Hepatic stellate cell (primary cell): Measurements from ENCODE around the gene STT3B.
"Not testable (repeated sequence)": the region's sequence is repeated elsewhere in the genome, so short reads cannot be mapped to it uniquely, and the experiment has no call there.

Experiments
- DNase-seq: peaks from one replicate; pipeline ENCODE4 v3.0.0; 2011; ENCODE audit warnings: low spot score

The STT3B gene

GRCh38 chr3:31532587-31533168, at the start of gene STT3B:
STT3B (plus strand) TSS chr3:31532925; CDS start chr3:31532999, 74 bp downstream.
- peak; percentile 73 for DNase-seq

- DNase-seq: no peak
Observed at GRCh38 chr3:31483776-31484175, 48.9 kb upstream of the STT3B start.

- DNase-seq: no peak
Observed at GRCh38 chr3:31485196-31485595, 47.5 kb upstream of the STT3B start.

GRCh38 chr3:31486865-31487533, 45.7 kb upstream of the STT3B start:
- no peak for DNase-seq

- no peak for DNase-seq
Observed at GRCh38 chr3:31488475-31489017, 44.2 kb upstream of the STT3B start.

- no peak for DNase-seq
Observed at GRCh38 chr3:31490502-31490901, 42.2 kb upstream of the STT3B start.

GRCh38 chr3:31491660-31492059, 41.1 kb upstream of the STT3B start:
- DNase-seq: no peak

GRCh38 chr3:31493149-31493548, 39.6 kb upstream of the STT3B start:
- DNase-seq: no peak

GRCh38 chr3:31495971-31496665, 36.6 kb upstream of the STT3B start:
- DNase-seq: no peak

- DNase-seq: no peak
Observed at GRCh38 chr3:31498791-31499190, 33.9 kb upstream of the STT3B start.

- no peak for DNase-seq
Observed at GRCh38 chr3:31499281-31499680, 33.4 kb upstream of the STT3B start.

- no peak for DNase-seq
Observed at GRCh38 chr3:31502803-31503221, 29.9 kb upstream of the STT3B start.

- DNase-seq: no peak
Observed at GRCh38 chr3:31503456-31503855, 29.3 kb upstream of the STT3B start.

- no peak for DNase-seq
Observed at GRCh38 chr3:31504230-31504629, 28.5 kb upstream of the STT3B start.

GRCh38 chr3:31505371-31506048, 27.2 kb upstream of the STT3B start:
- no peak for DNase-seq

- DNase-seq: not testable (repeated sequence)
Observed at GRCh38 chr3:31506515-31506914, 26.2 kb upstream of the STT3B start.

- DNase-seq: no peak
Observed at GRCh38 chr3:31508452-31509146, 24.1 kb upstream of the STT3B start.

GRCh38 chr3:31509147-31509728, 23.5 kb upstream of the STT3B start:
- no peak for DNase-seq

- DNase-seq: no peak
Observed at GRCh38 chr3:31514570-31514969, 18.2 kb upstream of the STT3B start.

- no peak for DNase-seq
Observed at GRCh38 chr3:31515486-31516284, 17.0 kb upstream of the STT3B start.

- no peak for DNase-seq
Observed at GRCh38 chr3:31516757-31517156, 16.0 kb upstream of the STT3B start.
